Measurements from ENCODE around the gene ZBTB20.

DNA sequence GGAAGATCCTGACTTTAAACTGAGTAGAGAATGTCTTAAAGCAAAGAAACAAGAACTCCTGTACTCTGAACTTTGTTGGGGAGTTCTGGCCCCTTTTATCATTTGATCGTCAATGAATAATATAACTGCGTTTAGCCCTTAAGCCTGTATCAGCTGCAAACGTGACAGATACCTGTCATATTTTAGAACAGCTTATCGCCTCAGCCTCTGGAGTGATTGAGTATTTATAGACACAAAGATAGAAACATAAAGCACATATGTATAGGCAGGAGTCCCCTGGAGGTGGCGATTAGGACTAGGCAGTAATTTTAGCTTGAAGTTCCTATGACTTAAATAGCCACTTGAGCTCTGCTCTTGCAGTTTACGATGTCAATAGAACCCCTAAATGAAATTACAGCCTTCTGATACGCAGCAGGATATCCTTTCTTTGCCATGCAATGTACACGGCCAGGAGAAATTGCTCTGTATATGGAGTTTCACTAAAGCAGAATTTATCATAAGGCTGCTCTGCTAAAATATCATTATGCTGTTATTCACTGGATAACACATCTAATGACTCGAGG is 531.5 kb downstream of the ZBTB20 start:
- TF ChIP-seq, protein P1, sequence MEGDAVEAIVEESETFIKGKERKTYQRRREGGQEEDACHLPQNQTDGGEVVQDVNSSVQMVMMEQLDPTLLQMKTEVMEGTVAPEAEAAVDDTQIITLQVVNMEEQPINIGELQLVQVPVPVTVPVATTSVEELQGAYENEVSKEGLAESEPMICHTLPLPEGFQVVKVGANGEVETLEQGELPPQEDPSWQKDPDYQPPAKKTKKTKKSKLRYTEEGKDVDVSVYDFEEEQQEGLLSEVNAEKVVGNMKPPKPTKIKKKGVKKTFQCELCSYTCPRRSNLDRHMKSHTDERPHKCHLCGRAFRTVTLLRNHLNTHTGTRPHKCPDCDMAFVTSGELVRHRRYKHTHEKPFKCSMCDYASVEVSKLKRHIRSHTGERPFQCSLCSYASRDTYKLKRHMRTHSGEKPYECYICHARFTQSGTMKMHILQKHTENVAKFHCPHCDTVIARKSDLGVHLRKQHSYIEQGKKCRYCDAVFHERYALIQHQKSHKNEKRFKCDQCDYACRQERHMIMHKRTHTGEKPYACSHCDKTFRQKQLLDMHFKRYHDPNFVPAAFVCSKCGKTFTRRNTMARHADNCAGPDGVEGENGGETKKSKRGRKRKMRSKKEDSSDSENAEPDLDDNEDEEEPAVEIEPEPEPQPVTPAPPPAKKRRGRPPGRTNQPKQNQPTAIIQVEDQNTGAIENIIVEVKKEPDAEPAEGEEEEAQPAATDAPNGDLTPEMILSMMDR (conservative IDR thresholded peaks at IDR 0.05; ENCODE audit: low read depth, low read length): no peak
- no peak for TF ChIP-seq EZH2phosphoT487 (IDR thresholded peaks at IDR 0.05; ENCODE audit: borderline replicate concordance, low read length)

Data from PC-3 (cell line).